Aorta (tissue), 5 donors: ENCODE data around the gene AMIGO3. TPM values are rescaled to one million over a fixed set of nuclear protein-coding genes. Genes with fewer than 3 reads are reported as not detected.
"Not testable (repeated sequence)": the region's sequence is repeated elsewhere in the genome, so short reads cannot be mapped to it uniquely, and the experiment has no call there.

Source experiments
- ATAC-seq: fragments of 200-7000 bp; cut with Tn5 transposase; one replicate; pipeline ENCODE4 v1.9.1; 2022; ENCODE audit warnings: moderate library complexity; ENCODE audit not compliant: low FRiP score
- DNase-seq, 2 donors: peaks; one replicate each; pipeline ENCODE4 v3.0.0-alpha.2; 2020
- H3K27ac ChIP-seq, 2 donors: one replicate each; pipeline ENCODE4 v1.5.1; 2013; ENCODE audit warnings: low read length in 2 of 2, mild to moderate bottlenecking in 2 of 2, moderate library complexity in 2 of 2, control low read depth in 1 of 2, inconsistent platforms in 1 of 2, low read depth in 1 of 2
- H3K27me3 ChIP-seq, 2 donors: one replicate each; pipeline ENCODE4 v1.6.1; 2013; ENCODE audit warnings: control low read depth in 1 of 2, low read length in 1 of 2, mild to moderate bottlenecking in 1 of 2, moderate library complexity in 1 of 2; ENCODE audit not compliant: insufficient read depth in 2 of 2, control insufficient read depth in 1 of 2
- H3K36me3 ChIP-seq, 2 donors: one replicate each; pipeline ENCODE4 v1.6.1; 2013; ENCODE audit warnings: control low read depth in 1 of 2, low read length in 1 of 2, mild to moderate bottlenecking in 1 of 2; ENCODE audit not compliant: insufficient read depth in 2 of 2, control insufficient read depth in 1 of 2
- H3K4me1 ChIP-seq, 2 donors: one replicate each; pipeline ENCODE4 v1.6.1; 2013; ENCODE audit warnings: low read length in 2 of 2, control low read depth in 1 of 2, mild to moderate bottlenecking in 1 of 2, moderate library complexity in 1 of 2; ENCODE audit not compliant: insufficient read depth in 2 of 2, control insufficient read depth in 1 of 2
- H3K4me3 ChIP-seq, 2 donors: one replicate each; pipeline ENCODE4 v1.5.1; 2013; ENCODE audit warnings: low read length in 2 of 2, control low read depth in 1 of 2, mild to moderate bottlenecking in 1 of 2
- H3K9me3 ChIP-seq: one replicate; pipeline ENCODE4 v1.6.1; 2013; ENCODE audit warnings: mild to moderate bottlenecking, low read length; ENCODE audit not compliant: control insufficient read depth
- WGBS, 2 donors: extraction: QIAGEN DNeasy Blood & Tissue Kit; methylation state at CpG; one replicate each; pipeline ENCODE4 v1.1.7; 2013; 5-methylcytosine and 5-hydroxymethylcytosine counted together
- intact Hi-C, 2 donors: fragments of 100-400 bp; cut with DNase I; formaldehyde crosslinking; loops; one replicate each; pipeline versions ENCODE4 v1.14.2 to v1.15.0; 2022
- polyA plus RNA-seq, 2 donors: library from polyadenylated mRNA; stranded (reverse); fragments of 200-250 nt; gene quantifications; one replicate each; pipeline ENCODE4 v1.2.3, GENCODE V29; 2013
- total RNA-seq, 2 donors: library from RNA; stranded (reverse); fragmentation: NEBNext Ultra II Directional; extraction: Animal tissue kit (Norgen Biotek cat#: 25700); gene quantifications; one replicate each; pipeline ENCODE4 v1.2.1, GENCODE V29; 2021
- donor health status: healthy with polysubstance abuse.
- donor health status: Bipolar disorder and iron deficiency.
- donor health status: DM: no; HTN: no; CAD: no.
- donor health status: DM: no; HTN: no; CAD: no.
- donor health status: DM: yes; HTN: yes; CAD: no.

AMIGO3 gene
- total and polyA plus RNA-seq, 4 donors, result 1.1 TPM; not detected in 3

DNA sequence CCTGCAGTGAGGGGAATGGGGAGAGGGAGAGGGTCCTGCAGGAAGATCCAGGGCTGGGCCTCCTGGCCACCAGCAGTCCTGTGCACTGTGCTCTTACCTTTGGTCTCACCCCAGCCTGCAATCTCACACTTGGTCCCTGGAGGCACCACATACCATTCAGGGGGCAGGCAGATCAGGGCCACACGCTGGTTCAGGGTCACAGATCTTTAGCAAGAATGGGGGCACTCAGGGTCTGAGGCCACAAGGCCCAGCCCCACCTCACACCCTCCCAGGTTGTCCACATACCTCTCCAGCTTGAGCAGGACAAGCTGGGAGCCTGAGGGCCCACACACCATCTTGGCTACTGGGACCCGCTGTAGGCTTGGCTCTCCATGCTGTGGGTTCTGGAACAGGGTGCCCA, 35.0 kb downstream of the AMIGO3 start:
- H3K27ac ChIP-seq, intact Hi-C loops, H3K36me3 ChIP-seq, ATAC-seq, H3K27me3 ChIP-seq, DNase-seq, H3K9me3 ChIP-seq, H3K4me1 ChIP-seq, H3K4me3 ChIP-seq: not testable (repeated sequence)
- WGBS, 2 donors, result 91% methylated on average over 2 of the region's 2 CpGs

DNA sequence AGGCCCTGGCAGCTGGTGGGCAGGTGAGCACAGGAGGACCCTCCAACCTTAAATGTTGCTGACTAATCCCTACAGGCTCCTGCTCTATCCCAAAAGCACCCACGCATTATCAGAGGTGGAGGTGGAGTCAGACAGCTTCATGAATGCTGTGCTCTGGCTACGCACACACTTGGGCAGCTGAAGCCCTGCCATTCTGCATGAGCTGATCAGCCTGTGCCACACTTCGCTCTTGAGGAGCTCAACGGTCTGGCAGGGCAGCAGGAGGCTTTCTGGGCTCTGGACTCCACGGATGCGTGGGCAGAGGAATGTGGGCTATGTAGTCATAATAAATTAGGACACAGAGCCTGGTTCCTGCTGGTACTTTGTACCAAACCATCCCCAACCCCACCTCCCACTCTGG, 36.3 kb downstream of the AMIGO3 start:
- Histone ChIP-seq H3K27ac (no peak overlapping the region), H3K4me3 (no peak overlapping the region), H3K27me3 (no peaks in the 10 kb centered on the region), H3K9me3 (no peaks in the 10 kb centered on the region), H3K36me3 (peaks cover 0 to 8% of the 10 kb centered on the region in 2 donors), H3K4me1 (no peaks in the 10 kb centered on the region)
- intact Hi-C loops, result no loop called here
- WGBS, 2 donors, result 46 to 47% methylated on average over 6 of the region's 6 CpGs
- ATAC-seq, result no peak
- no peak for DNase-seq

- 76 to 82% methylated on average over 4 of the region's 4 CpGs for WGBS, 2 donors
- Histone ChIP-seq H3K4me3 (no peak overlapping the region), H3K9me3 (no peaks in the 10 kb centered on the region), H3K4me1 (no peaks in the 10 kb centered on the region), H3K27me3 (no peaks in the 10 kb centered on the region), H3K36me3 (peaks cover 0 to 8% of the 10 kb centered on the region in 2 donors), H3K27ac (no peak overlapping the region)
- intact Hi-C loops, result no loop called here
- DNase-seq (no peak), ATAC-seq (no peak)
Observed at GRCh38 chr3:49681543-49681942, 37.9 kb downstream of the AMIGO3 start.

DNA sequence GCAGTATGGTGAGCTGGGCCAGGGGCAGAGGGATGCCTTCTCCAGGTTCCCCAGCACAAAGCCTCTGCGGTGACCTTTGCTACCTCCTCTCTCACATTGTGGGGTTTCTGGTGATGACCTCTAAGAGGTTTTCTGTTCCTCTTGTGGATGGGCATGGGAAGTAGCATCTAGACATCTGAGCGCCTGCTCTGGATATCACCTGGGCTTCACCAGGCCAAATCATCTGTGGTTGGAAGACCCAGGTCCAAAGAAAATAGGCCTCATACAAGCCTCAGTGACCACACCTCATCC, 38.3 kb downstream of the AMIGO3 start:
- 94 to 98% methylated on average over 2 of the region's 2 CpGs for WGBS, 2 donors
- no peaks in the 10 kb centered on the region for H3K4me1 ChIP-seq
- intact Hi-C loops, result no loop called here
- no peaks in the 10 kb centered on the region for H3K27me3 ChIP-seq
- H3K36me3 ChIP-seq, result peaks cover 0 to 9% of the 10 kb centered on the region in 2 donors
- H3K9me3 ChIP-seq, result no peaks in the 10 kb centered on the region
- DNase-seq, result no peak
- H3K4me3 ChIP-seq, result no peak overlapping the region
- H3K27ac ChIP-seq, result no peak overlapping the region
- no peak for ATAC-seq

- intact Hi-C loops, result no loop called here
- whole genome bisulfite sequencing, 2 donors, result 69 to 74% methylated on average over 7 of the region's 7 CpGs
- H3K4me3 ChIP-seq, result no peak overlapping the region
Observed at GRCh38 chr3:49680493-49681231, 38.8 kb downstream of the AMIGO3 start.

GRCh38 chr3:49675912-49676311, 43.6 kb downstream of the AMIGO3 start:
- no peaks in the 10 kb centered on the region for H3K9me3 ChIP-seq
- DNase-seq (no peak), ATAC-seq (no peak)
- WGBS, 2 donors, result 90 to 96% methylated on average over 11 of the region's 11 CpGs
- H3K27ac ChIP-seq, result no peak overlapping the region
- H3K4me3 ChIP-seq, result no peak overlapping the region
- intact Hi-C loops, result no loop called here
- H3K4me1 ChIP-seq, result no peaks in the 10 kb centered on the region
- peaks cover 0 to 6% of the 10 kb centered on the region in 2 donors for H3K36me3 ChIP-seq
- no peaks in the 10 kb centered on the region for H3K27me3 ChIP-seq

More at GRCh38 chr3:49680493-49681231, 38.8 kb downstream of the AMIGO3 start:
- no peak for ATAC-seq
- Histone ChIP-seq H3K27me3 (no peaks in the 10 kb centered on the region), H3K27ac (no peak overlapping the region), H3K36me3 (peaks cover 0 to 9% of the 10 kb centered on the region in 2 donors), H3K9me3 (no peaks in the 10 kb centered on the region), H3K4me1 (no peaks in the 10 kb centered on the region)
- DNase-seq, result no peak

GRCh38 chr3:49674497-49674983, 44.9 kb downstream of the AMIGO3 start:
- DNase-seq (peak in 1 of 2 donors; percentile 64), ATAC-seq (no peak)
- Histone ChIP-seq H3K4me1 (no peaks in the 10 kb centered on the region), H3K9me3 (no peaks in the 10 kb centered on the region), H3K4me3 (peak overlapping the region; percentile 23 to 85), H3K36me3 (peaks cover 0 to 4% of the 10 kb centered on the region in 2 donors), H3K27me3 (no peaks in the 10 kb centered on the region), H3K27ac (peak overlapping the region in 1 of 2 donors; percentile 1)
- intact Hi-C loops, result loop anchor here (5.0 kb wide), 2 partner anchors 117 to 122 kb away; partner anchors contain the start of gene BSN (in 1 of the 2)
- WGBS, 2 donors, result 3 to 4% methylated on average over 34 of the region's 34 CpGs

- Histone ChIP-seq H3K27me3 (no peaks in the 10 kb centered on the region), H3K36me3 (peaks cover 0 to 1% of the 10 kb centered on the region in 2 donors), H3K9me3 (no peaks in the 10 kb centered on the region), H3K27ac (peak within 1 kb of the TSS in 1 of 2 donors; percentile 48), H3K4me3 (peak within 1 kb of the TSS; percentile 29 to 85), H3K4me1 (no peaks in the 10 kb centered on the region)
- ATAC-seq (peak; percentile 97), DNase-seq (peak; percentile 98)
- WGBS, 2 donors, result 0 to 1% methylated on average over 60 to 71 of the region's 71 CpGs
- intact Hi-C loops, result loop anchor here (5.0 kb wide), 2 partner anchors 117 to 122 kb away; partner anchors contain the start of gene BSN (in 1 of the 2)
Observed at GRCh38 chr3:49673715-49674496, 45.6 kb downstream of the AMIGO3 start, which contains the start of gene APEH. Gene APEH, plus strand, starts transcription at chr3:49674351. Its CDS starts 51 bp downstream, at chr3:49674402.
